Osteocyte (in vitro differentiated cells): ENCODE results near the gene ZNRF2. TPM values are rescaled to one million over a fixed set of nuclear protein-coding genes. Genes with fewer than 3 reads are reported as not detected.

Source experiments
- DNase-seq: peaks from one replicate; pipeline ENCODE4 v3.0.0; 2021; ENCODE audit warnings: mixed read lengths; ENCODE audit not compliant: unreplicated experiment; ENCODE audit errors: extremely low spot score
- H3K27ac Mint-ChIP-seq: one replicate; pipeline ENCODE4 v1.8.0; 2021; ENCODE audit warnings: mild to moderate bottlenecking, mixed read lengths; ENCODE audit not compliant: unreplicated experiment
- H3K27me3 Mint-ChIP-seq: one replicate; pipeline ENCODE4 v1.8.0; 2021; ENCODE audit warnings: mixed read lengths; ENCODE audit not compliant: unreplicated experiment
- H3K36me3 Mint-ChIP-seq: one replicate; pipeline ENCODE4 v1.8.0; 2021; ENCODE audit warnings: mixed read lengths; ENCODE audit not compliant: unreplicated experiment
- H3K4me1 Mint-ChIP-seq: one replicate; pipeline ENCODE4 v1.8.0; 2021; ENCODE audit warnings: mixed read lengths; ENCODE audit not compliant: unreplicated experiment
- H3K4me3 Mint-ChIP-seq: one replicate; pipeline ENCODE4 v1.8.0; 2021; ENCODE audit warnings: mild to moderate bottlenecking, moderate library complexity, mixed read lengths; ENCODE audit not compliant: unreplicated experiment
- H3K9me3 Mint-ChIP-seq: one replicate; pipeline ENCODE4 v1.8.0; 2021; ENCODE audit warnings: mixed read lengths; ENCODE audit not compliant: unreplicated experiment
- total RNA-seq: library from RNA; stranded (reverse); gene quantifications from 2 replicates; pipeline ENCODE4 v1.2.1, GENCODE V29; 2021
- TF ChIP-seq, protein P1 (sequence below): fragments of 200-600 bp; sonication (generic); IDR thresholded peaks from 2 replicates; pipeline ENCODE4 v1.5.0; 2021; ENCODE audit warnings: antibody characterized with exemption, mild to moderate bottlenecking, moderate library complexity

The ZNRF2 gene
- total RNA-seq, 1 donor from 2014 or later = 6.8 TPM

DNA sequence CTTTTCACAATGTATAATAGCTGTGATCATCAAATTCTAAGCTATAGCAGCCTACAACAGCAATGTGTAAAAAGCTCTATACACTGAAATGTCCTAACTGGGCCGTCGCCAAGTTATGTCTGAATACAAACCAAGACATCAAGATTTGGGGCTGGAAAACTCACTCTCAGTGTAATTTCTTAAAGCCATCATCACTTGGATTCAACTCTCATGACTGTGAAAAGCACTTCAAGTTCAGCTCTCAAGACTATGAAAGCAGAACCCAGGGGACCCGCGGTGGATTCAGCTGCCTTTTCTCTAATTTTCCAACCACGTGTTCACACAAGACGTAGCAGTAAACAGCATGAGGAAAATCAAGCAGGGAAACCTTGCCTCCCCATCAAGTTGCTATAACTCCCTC is 15.8 kb upstream of the ZNRF2 start:
- H3K27me3 Mint-ChIP-seq = peaks cover 23% of the 10 kb centered on the region
- H3K9me3 Mint-ChIP-seq = no peaks in the 10 kb centered on the region
- TF ChIP-seq, protein P1, sequence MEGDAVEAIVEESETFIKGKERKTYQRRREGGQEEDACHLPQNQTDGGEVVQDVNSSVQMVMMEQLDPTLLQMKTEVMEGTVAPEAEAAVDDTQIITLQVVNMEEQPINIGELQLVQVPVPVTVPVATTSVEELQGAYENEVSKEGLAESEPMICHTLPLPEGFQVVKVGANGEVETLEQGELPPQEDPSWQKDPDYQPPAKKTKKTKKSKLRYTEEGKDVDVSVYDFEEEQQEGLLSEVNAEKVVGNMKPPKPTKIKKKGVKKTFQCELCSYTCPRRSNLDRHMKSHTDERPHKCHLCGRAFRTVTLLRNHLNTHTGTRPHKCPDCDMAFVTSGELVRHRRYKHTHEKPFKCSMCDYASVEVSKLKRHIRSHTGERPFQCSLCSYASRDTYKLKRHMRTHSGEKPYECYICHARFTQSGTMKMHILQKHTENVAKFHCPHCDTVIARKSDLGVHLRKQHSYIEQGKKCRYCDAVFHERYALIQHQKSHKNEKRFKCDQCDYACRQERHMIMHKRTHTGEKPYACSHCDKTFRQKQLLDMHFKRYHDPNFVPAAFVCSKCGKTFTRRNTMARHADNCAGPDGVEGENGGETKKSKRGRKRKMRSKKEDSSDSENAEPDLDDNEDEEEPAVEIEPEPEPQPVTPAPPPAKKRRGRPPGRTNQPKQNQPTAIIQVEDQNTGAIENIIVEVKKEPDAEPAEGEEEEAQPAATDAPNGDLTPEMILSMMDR = no peak
- H3K27ac Mint-ChIP-seq = no peak overlapping the region
- DNase-seq = no peak
- H3K4me3 Mint-ChIP-seq = no peak overlapping the region
- no peaks in the 10 kb centered on the region for H3K4me1 Mint-ChIP-seq
- no peaks in the 10 kb centered on the region for H3K36me3 Mint-ChIP-seq

DNA sequence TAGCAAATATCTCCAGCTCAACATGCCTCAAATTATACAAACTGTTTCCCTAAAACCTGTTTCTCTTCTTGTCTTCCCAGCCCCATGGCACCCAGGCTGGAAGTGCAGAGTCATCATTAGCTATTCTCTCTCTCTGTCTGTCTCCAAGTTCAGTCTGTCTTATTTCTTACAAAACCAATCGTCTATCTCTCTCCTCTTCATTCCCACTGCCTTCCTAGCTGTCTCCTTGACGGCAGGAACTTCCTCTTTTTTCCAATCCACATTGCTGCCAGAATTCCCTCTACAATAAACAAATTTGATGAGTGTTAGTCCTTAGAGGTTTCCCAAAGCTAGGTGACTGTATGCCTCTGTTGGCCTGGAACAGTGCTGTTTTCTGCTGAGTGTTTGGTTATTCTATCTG is 14.9 kb upstream of the ZNRF2 start:
- no peaks in the 10 kb centered on the region for H3K4me1 Mint-ChIP-seq
- peaks cover 25% of the 10 kb centered on the region for H3K27me3 Mint-ChIP-seq
- H3K4me3 Mint-ChIP-seq = no peak overlapping the region
- no peaks in the 10 kb centered on the region for H3K9me3 Mint-ChIP-seq
- no peak overlapping the region for H3K27ac Mint-ChIP-seq
- TF ChIP-seq, protein P1 = no peak
- no peaks in the 10 kb centered on the region for H3K36me3 Mint-ChIP-seq
- DNase-seq = no peak

DNA sequence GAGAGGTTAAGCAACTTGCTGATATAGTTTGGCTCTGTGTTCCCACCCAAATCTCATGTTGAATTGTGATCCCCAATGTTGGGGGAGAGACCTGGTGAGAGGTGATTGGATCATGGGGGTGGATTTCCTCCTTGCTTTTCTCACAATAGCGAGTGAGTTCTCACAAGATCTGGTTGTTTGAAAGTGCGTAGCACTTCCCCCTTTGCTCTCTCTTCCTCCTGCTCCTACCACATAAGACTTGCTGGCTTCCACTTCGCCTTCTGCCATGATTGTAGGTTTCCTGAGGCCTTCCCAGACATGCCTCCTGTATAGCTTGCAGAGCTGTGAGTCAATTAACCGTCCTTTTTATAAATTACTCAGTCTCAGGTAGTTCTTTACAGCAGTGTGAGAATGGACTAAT is 13.5 kb upstream of the ZNRF2 start:
- Mint-ChIP-seq H3K36me3 (no peaks in the 10 kb centered on the region), H3K4me3 (no peak overlapping the region), H3K4me1 (no peaks in the 10 kb centered on the region), H3K27me3 (peaks cover 29% of the 10 kb centered on the region), H3K27ac (no peak overlapping the region), H3K9me3 (no peaks in the 10 kb centered on the region)
- TF ChIP-seq, protein P1 = no peak
- DNase-seq = no peak

DNA sequence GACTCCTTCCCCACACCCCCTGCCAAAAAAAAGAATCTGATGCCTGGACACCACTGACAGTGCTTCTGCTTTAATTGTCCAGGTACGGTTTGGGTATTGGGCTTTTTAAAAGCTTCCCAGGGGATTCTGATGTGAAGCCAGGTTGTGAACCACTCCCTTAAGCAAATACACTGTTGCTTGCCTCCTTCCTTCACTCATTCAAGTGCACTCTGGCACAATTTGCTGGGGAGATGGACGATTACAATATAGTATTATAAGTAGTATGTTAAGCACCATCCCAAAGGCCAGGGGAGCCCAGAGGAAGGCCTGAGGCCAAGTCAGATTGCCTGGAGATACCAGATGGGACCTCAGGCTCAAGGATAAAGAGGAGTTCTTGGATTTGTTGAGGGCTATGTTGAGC is 12.3 kb upstream of the ZNRF2 start:
- Mint-ChIP-seq H3K36me3 (no peaks in the 10 kb centered on the region), H3K27ac (no peak overlapping the region), H3K4me1 (no peaks in the 10 kb centered on the region), H3K9me3 (no peaks in the 10 kb centered on the region), H3K4me3 (no peak overlapping the region), H3K27me3 (peaks cover 25% of the 10 kb centered on the region)
- no peak for DNase-seq
- TF ChIP-seq, protein P1 = no peak

DNA sequence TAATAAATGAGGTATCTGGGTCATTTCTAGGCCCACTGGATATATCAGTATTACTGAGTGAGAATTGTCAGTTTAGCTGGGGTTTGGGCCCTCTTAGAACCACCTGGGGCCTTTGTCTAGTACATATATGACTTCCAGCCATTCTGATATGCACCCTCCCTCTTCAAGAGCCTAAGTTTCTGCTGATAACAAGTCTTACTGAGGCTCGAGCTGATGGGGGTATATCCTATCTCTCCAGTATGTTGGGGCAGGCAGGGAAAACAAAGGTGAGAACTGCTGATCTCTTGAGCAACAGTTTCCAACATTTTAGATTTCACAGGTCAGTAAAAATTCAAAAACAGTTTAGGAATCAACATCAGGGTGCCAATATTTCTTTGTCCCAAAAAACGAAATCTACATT is 10.8 kb upstream of the ZNRF2 start:
- Mint-ChIP-seq H3K4me1 (no peaks in the 10 kb centered on the region), H3K27ac (no peak overlapping the region), H3K4me3 (no peak overlapping the region), H3K27me3 (peaks cover 26% of the 10 kb centered on the region), H3K9me3 (no peaks in the 10 kb centered on the region), H3K36me3 (no peaks in the 10 kb centered on the region)
- TF ChIP-seq, protein P1 = no peak
- no peak for DNase-seq
